ENCODE measurements around the gene TMPO. TPM values are rescaled to one million over a fixed set of nuclear protein-coding genes. Genes with fewer than 3 reads are reported as not detected.
A peak's percentile ranks its signal among the peaks of the same experiment; 100 is the strongest.
"Not testable (repeated sequence)": the region's sequence is repeated elsewhere in the genome, so short reads cannot be mapped to it uniquely, and the experiment has no call there.

TMPO gene
- total RNA-seq, 1 donor: 52.1 TPM

DNA sequence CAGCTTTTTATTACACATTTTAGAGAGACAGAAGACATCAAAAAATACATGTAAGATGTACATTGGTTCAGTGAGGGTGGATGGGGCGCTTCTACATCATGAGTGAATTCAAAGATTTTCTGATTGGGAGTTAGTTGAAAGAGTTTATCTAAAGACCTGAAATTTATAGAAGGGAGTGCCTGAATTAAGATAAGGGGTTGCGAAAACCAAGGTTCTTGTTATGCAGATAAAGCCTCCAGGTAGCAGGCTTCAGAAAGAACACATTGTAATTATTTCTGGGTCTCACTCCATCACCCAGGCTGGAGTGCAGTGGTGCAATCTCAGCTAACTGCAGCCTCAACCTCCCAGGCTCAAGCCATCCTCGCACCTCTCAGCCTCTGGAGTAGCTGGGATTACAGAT, 26.2 kb upstream of the TMPO start:
- peaks cover 6% of the 10 kb centered on the region for H3K4me1 ChIP-seq (ENCODE audit: insufficient read depth, low read length)
- H3K9me3 ChIP-seq (ENCODE audit: low read depth, low read length): no peaks in the 10 kb centered on the region
- H3K4me2 ChIP-seq (ENCODE audit: insufficient read depth, low read length): no peak overlapping the region
- no peaks in the 10 kb centered on the region for H4K20me1 ChIP-seq (ENCODE audit: insufficient read depth, low read length)
- H3K27me3 ChIP-seq (ENCODE audit: insufficient read depth, low read length): no peaks in the 10 kb centered on the region
- no peak for TF ChIP-seq CTCF (IDR thresholded peaks at IDR 0.05; ENCODE audit: extremely low read depth, low read depth, low read length)
- H3K79me2 ChIP-seq (ENCODE audit: insufficient read depth, low read length): no peaks in the 10 kb centered on the region
- no peak overlapping the region for H2AFZ ChIP-seq (ENCODE audit: low read length)
- H3K36me3 ChIP-seq (ENCODE audit: insufficient read depth, low read length): no peaks in the 10 kb centered on the region
- no peak overlapping the region for H3K27ac ChIP-seq (ENCODE audit: low read depth, low read length)
- H3K4me3 ChIP-seq (ENCODE audit: insufficient read depth, low read length): no peak overlapping the region
- no peak for DNase-seq (ENCODE audit: insufficient read length, low spot score, missing footprints)

DNA sequence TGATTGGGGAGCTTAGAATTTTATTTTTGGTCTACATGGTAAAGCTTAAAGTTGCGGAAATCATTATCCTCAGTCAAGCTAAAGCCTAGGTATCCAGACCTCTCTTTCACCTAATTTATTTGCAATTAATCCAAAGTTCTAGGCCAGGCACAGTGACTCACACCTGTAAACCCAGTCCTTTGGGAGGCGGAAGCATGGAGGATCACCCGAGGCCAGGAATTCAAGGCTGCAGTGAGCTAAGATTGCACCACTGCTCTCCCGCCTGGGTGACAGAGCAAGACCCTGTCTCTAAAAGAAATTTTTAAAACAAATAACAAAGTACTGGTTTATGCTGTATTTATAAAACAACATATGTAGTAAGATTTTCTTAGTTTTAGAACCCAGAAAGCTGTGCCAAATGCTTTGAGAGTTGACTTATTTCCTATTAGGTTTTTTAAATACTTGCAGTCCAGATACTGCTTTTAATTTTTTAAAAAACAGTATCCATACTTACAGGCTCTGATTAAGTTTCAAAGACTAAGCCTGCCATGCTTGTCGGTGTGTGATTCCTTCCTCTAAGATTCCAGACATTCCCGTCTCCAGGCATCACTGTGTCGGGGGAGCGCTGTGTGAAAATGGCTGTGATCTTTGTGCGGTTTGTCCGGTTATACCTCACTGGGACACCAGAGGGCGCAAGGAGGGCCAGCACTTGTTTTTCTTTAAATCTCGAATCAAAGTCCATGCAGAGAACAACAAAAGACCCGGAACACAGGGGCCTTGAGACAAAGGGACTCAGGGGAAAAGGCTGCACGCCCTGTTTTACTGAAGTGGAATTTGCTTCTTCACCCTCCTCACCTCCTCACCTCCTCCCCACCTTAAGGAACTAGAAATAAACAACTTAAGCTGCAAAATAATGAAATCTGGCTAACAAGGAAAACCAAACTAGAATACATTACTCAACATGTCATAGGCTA, 24.6 kb upstream of the TMPO start:
- Histone ChIP-seq H4K20me1 (ENCODE audit: insufficient read depth, low read length) (no peaks in the 10 kb centered on the region), H3K9me3 (ENCODE audit: low read depth, low read length) (no peaks in the 10 kb centered on the region), H2AFZ (ENCODE audit: low read length) (peak overlapping the region; percentile 85), H3K27ac (ENCODE audit: low read depth, low read length) (peak overlapping the region; percentile 67), H3K27me3 (ENCODE audit: insufficient read depth, low read length) (no peaks in the 10 kb centered on the region), H3K4me2 (ENCODE audit: insufficient read depth, low read length) (peak overlapping the region; percentile 66), H3K4me1 (ENCODE audit: insufficient read depth, low read length) (peaks cover 6% of the 10 kb centered on the region), H3K79me2 (ENCODE audit: insufficient read depth, low read length) (no peaks in the 10 kb centered on the region), H3K4me3 (ENCODE audit: insufficient read depth, low read length) (peak overlapping the region; percentile 16), H3K36me3 (ENCODE audit: insufficient read depth, low read length) (no peaks in the 10 kb centered on the region)
- peak; percentile 91 for DNase-seq (ENCODE audit: insufficient read length, low spot score, missing footprints)
- TF ChIP-seq CTCF (IDR thresholded peaks at IDR 0.05; ENCODE audit: extremely low read depth, low read depth, low read length): peak; percentile 96

DNA sequence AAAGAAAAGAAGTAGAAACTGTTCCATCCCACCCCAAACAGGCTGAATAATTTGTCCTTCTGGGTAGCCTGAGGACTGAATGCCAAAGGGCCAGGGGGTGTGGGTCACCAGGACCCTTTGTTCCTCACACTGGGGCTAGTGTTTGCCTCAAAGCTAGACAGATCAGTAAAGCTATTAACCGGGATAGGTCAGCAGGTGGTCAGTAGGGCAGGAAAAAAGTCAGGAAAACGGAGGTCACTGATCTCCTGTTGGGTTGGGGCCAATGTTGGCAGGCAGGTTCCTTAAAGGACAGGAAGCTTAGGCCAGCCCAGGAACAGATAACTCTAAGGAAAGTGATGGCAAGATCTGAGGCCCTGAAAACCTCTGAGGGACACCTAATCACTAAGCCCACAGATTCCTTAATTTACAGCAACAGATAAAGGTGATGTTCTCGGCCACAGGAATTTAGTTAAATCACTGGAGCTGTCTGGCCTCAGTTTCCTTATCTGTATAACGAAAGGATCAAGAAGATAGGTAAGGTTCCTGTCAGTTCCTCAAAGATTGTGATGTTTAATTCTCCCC, 22.7 kb upstream of the TMPO start:
- Histone ChIP-seq H3K27ac (ENCODE audit: low read depth, low read length) (no peak overlapping the region), H3K4me3 (ENCODE audit: insufficient read depth, low read length) (no peak overlapping the region), H3K4me2 (ENCODE audit: insufficient read depth, low read length) (no peak overlapping the region), H3K36me3 (ENCODE audit: insufficient read depth, low read length) (no peaks in the 10 kb centered on the region), H3K79me2 (ENCODE audit: insufficient read depth, low read length) (no peaks in the 10 kb centered on the region), H2AFZ (ENCODE audit: low read length) (peak overlapping the region; percentile 22), H4K20me1 (ENCODE audit: insufficient read depth, low read length) (no peaks in the 10 kb centered on the region), H3K4me1 (ENCODE audit: insufficient read depth, low read length) (peaks cover 6% of the 10 kb centered on the region), H3K27me3 (ENCODE audit: insufficient read depth, low read length) (no peaks in the 10 kb centered on the region), H3K9me3 (ENCODE audit: low read depth, low read length) (no peaks in the 10 kb centered on the region)
- DNase-seq (ENCODE audit: insufficient read length, low spot score, missing footprints): no peak
- TF ChIP-seq CTCF (IDR thresholded peaks at IDR 0.05; ENCODE audit: extremely low read depth, low read depth, low read length): no peak

DNA sequence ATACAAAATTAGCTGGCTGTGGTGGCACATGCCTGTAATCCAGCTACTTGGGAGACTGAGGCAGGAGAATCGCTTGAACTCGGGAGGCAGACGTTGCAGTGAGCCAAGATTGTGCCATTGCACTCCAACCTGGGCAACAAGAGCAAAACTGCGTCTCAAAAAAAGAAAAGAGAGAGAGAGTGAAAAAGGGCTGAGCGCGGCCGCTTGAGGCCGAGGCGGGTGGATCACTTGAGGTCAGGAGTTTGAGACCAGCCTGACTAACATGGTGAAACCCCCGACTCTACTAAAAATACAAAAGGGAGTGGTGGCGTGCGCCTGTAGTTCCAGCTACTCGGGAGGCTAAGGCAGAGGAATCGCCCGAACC, 14.1 kb upstream of the TMPO start:
- not testable (repeated sequence) for H4K20me1 ChIP-seq (ENCODE audit: insufficient read depth, low read length); H3K4me3 ChIP-seq (ENCODE audit: insufficient read depth, low read length); H2AFZ ChIP-seq (ENCODE audit: low read length); H3K4me2 ChIP-seq (ENCODE audit: insufficient read depth, low read length); H3K36me3 ChIP-seq (ENCODE audit: insufficient read depth, low read length); H3K9me3 ChIP-seq (ENCODE audit: low read depth, low read length); DNase-seq (ENCODE audit: insufficient read length, low spot score, missing footprints); H3K79me2 ChIP-seq (ENCODE audit: insufficient read depth, low read length); H3K27ac ChIP-seq (ENCODE audit: low read depth, low read length); H3K4me1 ChIP-seq (ENCODE audit: insufficient read depth, low read length); H3K27me3 ChIP-seq (ENCODE audit: insufficient read depth, low read length)

Data from osteoblast (primary cell).